OCI-LY7 (cell line): ENCODE data around the gene AEN. TPM values are rescaled to one million over a fixed set of nuclear protein-coding genes. Genes with fewer than 3 reads are reported as not detected.

ENCODE experiments used
- BruUV-seq: library from RNA; stranded (reverse); fragments of 400-500 nt; replicated peaks from 2 replicates; lab custom pipeline; 2021; lab: Mats Ljungman, UMichigan
- CTCF ChIA-PET: fragments of 300-600 bp; sonication (Branson Sonifier 250); formaldehyde crosslinking; loops from one replicate; lab custom pipeline; 2022; ENCODE audit warnings: antibody characterized with exemption; ENCODE audit not compliant: unreplicated experiment; lab: Charles Lee
- POLR2A ChIA-PET: fragments of 300-600 bp; sonication (Branson Sonifier 250); formaldehyde crosslinking; loops from one replicate; lab custom pipeline; 2022; ENCODE audit warnings: antibody characterized with exemption; lab: Charles Lee
- DNase-seq: peaks from one replicate; pipeline ENCODE4 v3.0.0-alpha.2; 2015; ENCODE audit warnings: low spot score
- H2AFZ ChIP-seq: fragments of 200-600 bp; sonication (generic), shearing (Covaris generic); 2 replicates; pipeline ENCODE4 v1.6.1; 2014; ENCODE audit warnings: mild to moderate bottlenecking, antibody characterized with exemption, low read length, moderate library complexity
- H3K27ac ChIP-seq: fragments of 200-600 bp; sonication (generic); 2 replicates; pipeline ENCODE4 v1.5.1; 2014; ENCODE audit warnings: mixed run types, low read depth, mild to moderate bottlenecking, moderate library complexity, low read length, inconsistent platforms; ENCODE audit not compliant: poor library complexity, severe bottlenecking
- H3K36me3 ChIP-seq: fragments of 200-600 bp; sonication (generic); 2 replicates; pipeline ENCODE4 v1.6.1; 2014; ENCODE audit warnings: mild to moderate bottlenecking, antibody characterized with exemption, low read length, moderate library complexity, mixed read lengths; ENCODE audit not compliant: insufficient read depth
- H3K4me1 ChIP-seq: fragments of 200-600 bp; sonication (generic); 2 replicates; pipeline ENCODE4 v1.5.1; 2014; ENCODE audit warnings: mild to moderate bottlenecking, low read length; ENCODE audit not compliant: insufficient read depth, poor library complexity, severe bottlenecking
- H3K4me2 ChIP-seq: fragments of 200-600 bp; sonication (generic); 2 replicates; pipeline ENCODE4 v1.6.1; 2014; ENCODE audit warnings: mild to moderate bottlenecking, low read length
- H3K4me3 ChIP-seq: fragments of 200-600 bp; sonication (generic); 2 replicates; pipeline ENCODE4 v1.5.1; 2014; ENCODE audit warnings: mild to moderate bottlenecking, low read depth, low read length; ENCODE audit not compliant: poor library complexity, severe bottlenecking
- H3K79me2 ChIP-seq: fragments of 200-600 bp; sonication (generic); 2 replicates; pipeline ENCODE4 v1.6.1; 2016; ENCODE audit warnings: low read depth, mild to moderate bottlenecking, low read length, moderate library complexity, mixed read lengths; ENCODE audit not compliant: insufficient read depth
- H3K9me2 ChIP-seq: fragments of 200-600 bp; sonication (generic); 2 replicates; pipeline ENCODE4 v1.6.1; 2016; ENCODE audit warnings: mild to moderate bottlenecking, low read length, mixed read lengths; ENCODE audit not compliant: insufficient read depth
- H3K9me3 ChIP-seq: fragments of 200-600 bp; sonication (generic); 2 replicates; pipeline ENCODE4 v1.6.1; 2014; ENCODE audit warnings: mild to moderate bottlenecking, mixed run types, low read length, mixed read lengths
- H4K20me1 ChIP-seq: fragments of 200-600 bp; sonication (generic); 2 replicates; pipeline ENCODE4 v1.6.1; 2014; ENCODE audit warnings: mild to moderate bottlenecking, antibody characterized with exemption, low read length, moderate library complexity, mixed read lengths; ENCODE audit not compliant: insufficient read depth
- CTCF ChIP-seq: fragments of 200-600 bp; sonication (generic); conservative IDR thresholded peaks from 2 replicates; pipeline ENCODE4 v1.5.1; 2014; ENCODE audit warnings: mild to moderate bottlenecking, antibody characterized with exemption, low read length, moderate library complexity, mixed read lengths
- EZH2phosphoT487 ChIP-seq: fragments of 200-600 bp; sonication (generic); IDR thresholded peaks from 2 replicates; pipeline ENCODE4 v1.6.1; 2018; ENCODE audit warnings: low read depth, borderline replicate concordance, mild to moderate bottlenecking, mixed run types, antibody characterized with exemption, low read length, moderate library complexity, mixed read lengths
- intact Hi-C: fragments of 100-400 bp; cut with micrococcal nuclease; formaldehyde crosslinking; loops from one replicate; pipeline ENCODE4 v1.10.0; 2022; ENCODE audit not compliant: unreplicated experiment
- total RNA-seq, 2 experiments: library from RNA; depleted of rRNA in 1 of 2; stranded (reverse); fragments of >200 nt in 1 of 2; shearing (Covaris generic) in 1 of 2; gene quantifications; 2 replicates each; pipeline ENCODE4 v1.2.3, GENCODE V29; 2014 to 2022

Gene AEN
- total RNA-seq, 2 experiments from 2014 or later: 43.1 to 66.6 TPM

DNA sequence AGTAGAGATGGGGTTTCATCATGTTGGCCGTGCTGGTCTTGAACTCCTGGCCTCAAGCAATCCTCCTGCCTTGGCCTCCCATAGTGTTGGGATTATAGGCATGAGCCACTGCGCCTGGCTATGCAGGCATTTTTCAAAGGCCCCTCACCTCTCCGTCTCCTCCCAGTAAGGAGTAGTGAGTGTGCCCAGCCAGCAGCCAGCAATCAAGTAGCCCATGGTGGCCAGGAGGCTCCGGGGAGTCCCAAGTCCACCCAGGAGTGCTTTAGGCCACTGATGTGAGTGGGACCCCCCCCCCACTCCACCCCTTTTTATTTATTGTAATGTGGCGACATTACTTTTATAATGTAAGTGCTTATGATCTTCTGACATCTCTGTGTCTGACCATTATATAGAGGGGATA is 25.8 kb downstream of the AEN start:
- H3K9me2 ChIP-seq: no peaks in the 10 kb centered on the region
- TF ChIP-seq EZH2phosphoT487: no peak
- TF ChIP-seq CTCF: no peak
- no peak overlapping the region for H2AFZ ChIP-seq
- H3K79me2 ChIP-seq: peaks cover 58% of the 10 kb centered on the region
- POLR2A ChIA-PET: interaction anchor here (1.0 to 2.3 kb wide), 5 partner anchors 9 to 17 kb away, joined by 4 to 25 read pairs (median 4); partner anchors contain the start of gene ISG20
- H4K20me1 ChIP-seq: peaks cover 3% of the 10 kb centered on the region; the same call in 1 of the 2 replicates
- H3K4me1 ChIP-seq: peaks cover 98% of the 10 kb centered on the region
- peak overlapping the region; percentile 92 for H3K4me2 ChIP-seq
- no peaks in the 10 kb centered on the region for H3K9me3 ChIP-seq
- peak overlapping the region; percentile 56 for H3K4me3 ChIP-seq
- H3K36me3 ChIP-seq: peaks cover 79% of the 10 kb centered on the region
- peak overlapping the region; percentile 97 for H3K27ac ChIP-seq
- DNase-seq: no peak
- no TSS peak for BruUV-seq
- intact Hi-C loops: loop anchor here (1.0 kb wide), 1 partner anchor 9 kb away; no protein-coding TSS in a partner anchor
- CTCF ChIA-PET: interaction anchor here (1.2 kb wide), 1 partner anchor 23 kb away, joined by 6 read pairs; no protein-coding TSS in a partner anchor

DNA sequence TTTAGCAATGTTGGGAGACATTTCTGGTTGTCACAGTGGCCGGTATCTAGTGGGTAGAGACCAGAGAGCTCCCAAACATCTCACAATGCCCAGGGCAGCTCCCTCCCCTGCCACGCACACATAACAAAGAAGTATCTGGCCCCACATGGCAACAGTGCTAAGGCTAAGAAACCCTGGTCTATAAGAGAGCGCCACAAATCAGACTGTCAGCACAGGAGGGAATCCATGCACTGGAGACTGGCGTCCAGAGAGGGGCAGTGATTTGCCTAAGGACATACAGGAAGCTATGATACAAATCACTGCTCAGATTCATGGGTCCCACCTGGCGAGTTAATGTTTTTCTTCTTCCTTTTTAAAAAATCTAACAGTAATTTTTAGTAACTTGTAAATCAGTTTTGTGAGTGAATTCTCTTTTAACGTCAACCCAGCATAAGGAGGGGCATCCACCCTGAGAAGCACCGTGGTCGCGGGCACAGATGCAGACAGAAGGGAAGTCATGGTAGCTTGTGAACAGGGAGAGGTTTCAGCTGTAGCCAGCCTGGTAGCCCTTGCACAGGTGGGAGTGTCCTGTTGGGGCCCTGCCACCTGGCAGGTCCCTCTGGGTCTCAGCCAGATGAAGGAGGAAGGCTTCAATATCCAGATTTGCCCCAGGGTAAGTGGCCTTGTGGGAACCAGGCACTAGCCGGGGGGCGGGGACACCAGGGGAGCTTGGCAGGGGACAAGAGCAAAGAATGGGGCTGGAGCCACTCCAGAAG is 26.4 kb downstream of the AEN start:
- Histone ChIP-seq H3K4me1 (peaks cover 93% of the 10 kb centered on the region), H3K9me2 (no peaks in the 10 kb centered on the region), H3K4me3 (peak overlapping the region; percentile 56), H3K4me2 (peak overlapping the region; percentile 92), H3K9me3 (no peaks in the 10 kb centered on the region), H3K27ac (peak overlapping the region; percentile 97), H3K79me2 (peaks cover 52% of the 10 kb centered on the region), H3K36me3 (peaks cover 76% of the 10 kb centered on the region), H2AFZ (no peak overlapping the region), H4K20me1 (peaks cover 3% of the 10 kb centered on the region; the same call in 1 of the 2 replicates)
- peak; percentile 42; the same call in 1 of the 2 replicates for TF ChIP-seq CTCF
- no peak for TF ChIP-seq EZH2phosphoT487
- intact Hi-C loops: loop anchor here (1.0 kb wide), 1 partner anchor 9 kb away; no protein-coding TSS in a partner anchor
- ChIA-PET POLR2A (interaction anchor here (1.0 to 2.3 kb wide), 5 partner anchors 9 to 16 kb away, joined by 4 to 25 read pairs (median 4); partner anchors contain the start of gene ISG20), CTCF (interaction anchor here (1.2 kb wide), 1 partner anchor 23 kb away, joined by 6 read pairs; no protein-coding TSS in a partner anchor)
- DNase-seq: peak; percentile 86
- no TSS peak for BruUV-seq
